ENCODE data around the gene CAMK1D.

The CAMK1D gene

DNA sequence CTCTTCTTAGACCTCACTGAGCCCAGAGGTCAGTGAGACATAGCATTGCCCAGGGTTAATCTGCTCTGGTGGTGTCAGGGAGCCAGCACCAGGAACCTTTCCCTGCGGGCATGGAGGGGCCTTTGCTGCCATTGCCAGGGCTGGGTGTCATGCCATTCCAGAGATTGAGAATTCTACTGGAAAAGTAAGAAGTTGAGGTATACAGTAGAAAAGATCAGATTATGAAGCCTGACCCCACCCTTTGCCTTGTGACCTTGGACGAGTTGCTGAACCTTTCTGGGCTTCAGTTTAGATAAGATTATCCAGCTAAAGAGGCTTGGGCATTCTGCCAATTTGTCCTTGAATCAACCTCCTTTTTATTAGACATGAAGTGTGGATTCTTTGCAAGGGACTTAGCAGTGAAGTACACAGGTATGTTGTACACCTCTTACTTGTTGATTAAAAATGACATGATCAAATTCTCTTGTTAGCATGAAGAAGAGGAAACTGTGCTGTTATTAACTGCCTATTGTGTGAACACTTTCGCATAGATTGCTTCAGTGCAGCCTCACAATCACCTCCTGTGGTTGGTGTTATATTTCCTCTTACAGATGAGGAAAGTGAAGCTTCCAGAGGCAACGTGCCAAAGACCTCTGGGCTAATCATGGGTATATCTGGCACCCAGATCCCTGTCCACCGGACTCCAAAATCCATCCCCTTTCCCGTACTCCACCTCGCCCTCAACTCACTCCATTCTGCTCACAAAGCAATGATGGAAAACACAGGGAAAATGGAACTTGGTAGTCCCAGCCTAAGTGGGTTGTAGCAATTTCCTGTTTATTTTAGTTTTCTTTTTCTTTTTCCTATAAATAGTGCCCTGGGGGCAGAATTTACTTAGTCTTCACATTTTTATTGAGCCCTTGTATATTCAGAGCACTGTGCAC is 151.3 kb downstream of the CAMK1D start:
- DNase-seq = peak; percentile 30 to 72 (median 62)

DNA sequence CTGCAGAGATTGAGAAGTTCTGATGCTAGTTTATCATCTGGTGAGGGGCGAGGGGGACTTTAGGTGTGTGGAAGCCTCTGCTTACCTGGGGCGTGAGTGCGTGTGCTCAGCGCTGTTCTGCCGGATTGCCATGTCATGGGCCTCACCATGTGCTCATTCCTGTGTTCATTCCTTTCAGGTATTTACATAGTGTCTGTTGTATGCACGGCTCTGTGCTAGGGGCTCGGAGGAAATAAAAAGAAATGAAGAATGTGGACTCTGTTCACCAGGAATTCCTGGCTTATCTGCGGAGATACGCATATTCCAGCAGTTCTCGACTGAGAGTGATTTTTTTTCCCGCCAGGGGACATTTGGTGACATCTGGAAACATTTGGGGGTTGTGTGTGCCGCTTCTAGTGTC is 152.0 kb downstream of the CAMK1D start:
- no peak for DNase-seq

DNA sequence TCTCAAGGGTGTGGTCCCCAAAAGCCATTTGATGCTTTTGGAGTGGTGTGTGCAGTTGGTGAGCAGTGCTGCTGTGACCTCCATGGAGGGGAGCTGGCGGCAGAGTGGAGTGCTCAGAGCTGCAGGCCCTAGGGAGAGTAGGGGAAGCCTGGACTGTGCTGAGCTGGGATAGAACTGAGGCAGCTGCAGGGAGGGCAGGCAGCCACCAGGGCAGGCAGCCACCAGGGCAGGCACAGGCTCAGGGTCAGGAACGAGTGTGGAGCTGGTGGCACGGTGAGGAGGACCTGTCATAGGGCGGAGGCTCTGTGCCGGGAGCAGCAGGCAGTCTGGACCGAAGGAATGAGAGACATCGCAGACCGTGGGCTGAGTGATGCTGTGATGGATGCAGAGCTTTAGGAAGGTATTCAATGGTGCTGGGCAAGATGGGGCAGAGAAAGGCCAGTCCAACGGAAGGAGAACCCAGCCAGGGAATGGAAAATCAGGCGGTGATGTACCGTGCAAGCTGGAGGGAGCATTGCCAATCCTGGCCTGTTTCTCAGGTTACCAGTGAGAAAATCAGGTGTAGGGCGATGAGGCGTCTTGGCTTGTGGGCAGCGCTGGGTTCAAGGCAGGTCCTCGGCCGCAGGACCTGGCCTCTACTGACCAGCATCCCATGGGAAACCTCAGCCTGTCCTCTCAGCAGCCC is 152.6 kb downstream of the CAMK1D start:
- no peak for DNase-seq

DNA sequence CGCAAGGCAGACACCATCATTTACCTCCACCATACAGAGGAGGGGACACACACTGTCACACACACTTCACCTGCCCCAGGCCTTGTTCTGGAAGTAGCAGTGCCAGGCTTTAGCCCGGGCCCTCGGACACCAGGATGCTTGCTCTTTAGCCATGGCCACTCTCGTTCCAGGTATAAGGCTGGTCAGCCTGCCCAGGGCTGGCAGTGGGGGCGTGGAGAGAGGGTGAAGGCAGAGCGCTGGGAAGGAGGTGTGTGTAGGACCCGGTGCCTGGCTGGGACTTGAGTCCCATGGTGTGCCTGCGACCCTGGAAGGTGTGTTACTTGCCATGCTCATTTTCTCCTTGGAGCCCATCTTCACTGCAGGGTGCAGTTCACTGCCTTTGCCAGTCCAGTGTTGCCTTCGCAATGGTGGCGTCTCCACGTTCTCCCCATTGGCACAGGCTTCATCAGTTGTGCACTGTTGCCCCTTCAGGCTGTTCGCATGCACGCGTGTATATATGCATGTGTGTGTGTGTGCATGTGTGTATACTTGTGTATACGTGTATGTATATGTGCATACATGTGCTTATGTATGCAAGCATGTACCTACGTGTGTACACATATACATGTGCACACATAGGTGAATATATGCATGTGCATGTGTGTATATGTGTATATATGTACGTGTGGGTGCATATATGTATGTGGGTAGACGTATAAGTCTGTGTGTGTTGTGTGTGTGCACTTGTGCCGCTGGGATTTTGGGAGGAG is 153.4 kb downstream of the CAMK1D start:
- peak in 1 of 3 experiments; percentile 47 for DNase-seq

DNA sequence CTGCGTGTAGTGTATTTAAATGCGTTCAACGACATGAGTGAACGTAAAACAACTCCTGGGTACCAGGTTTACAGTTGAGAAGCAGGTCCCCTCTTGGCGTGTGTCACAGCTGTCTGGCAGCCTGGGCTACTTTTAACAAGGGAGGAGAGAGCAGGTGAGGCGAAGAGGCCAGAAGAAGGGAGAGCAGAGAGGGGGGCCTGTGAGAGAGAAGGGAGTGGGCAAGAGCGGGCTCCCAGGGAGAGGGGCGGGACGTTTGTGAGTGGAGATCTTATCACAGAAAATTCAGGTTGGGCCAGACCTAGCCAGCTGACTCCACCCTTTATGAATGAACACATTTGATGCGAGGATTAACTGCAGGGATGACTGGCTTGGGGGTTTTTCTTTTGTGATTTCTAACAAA is 154.0 kb downstream of the CAMK1D start:
- DNase-seq = peak; percentile 79 to 93 (median 81)

DNA sequence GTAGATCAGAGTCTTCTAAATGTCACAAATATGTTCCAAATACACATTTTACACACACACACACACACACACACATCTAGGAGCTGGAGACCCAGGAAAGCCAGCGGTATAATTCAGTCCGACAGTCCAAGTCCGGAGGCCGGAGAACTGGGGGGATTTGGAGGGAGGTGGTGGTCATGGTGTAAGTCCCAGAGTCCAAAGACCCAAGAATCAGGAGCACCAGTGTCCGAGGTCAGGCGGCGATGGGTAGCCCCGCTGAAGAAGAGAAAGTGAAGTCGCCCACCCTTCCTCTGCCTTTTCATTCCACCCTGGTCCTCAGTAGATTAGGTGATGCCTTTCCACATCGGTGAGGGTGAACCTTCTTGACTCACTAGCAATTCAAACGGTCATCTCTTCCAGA is 154.8 kb downstream of the CAMK1D start:
- DNase-seq = no peak

DNA sequence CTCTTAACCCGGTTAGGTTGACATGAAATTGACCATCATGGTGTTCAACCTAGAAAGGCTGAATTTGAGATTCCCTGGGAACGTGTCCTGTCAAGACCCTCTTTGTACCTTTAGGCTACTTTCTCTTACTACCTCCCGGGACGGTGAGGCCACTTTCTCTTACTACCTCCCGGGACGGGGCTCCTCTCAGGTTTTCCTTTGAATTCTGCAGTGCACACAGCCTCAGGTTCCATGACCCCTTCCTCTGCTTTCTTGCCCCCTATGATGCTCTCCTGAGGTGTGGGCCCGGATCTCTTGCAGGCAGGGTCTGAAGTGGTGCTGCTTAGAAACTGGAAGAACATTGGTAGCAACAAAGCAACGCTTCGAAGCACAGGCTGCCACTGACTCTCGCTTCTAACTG is 155.3 kb downstream of the CAMK1D start:
- DNase-seq = no peak

DNA sequence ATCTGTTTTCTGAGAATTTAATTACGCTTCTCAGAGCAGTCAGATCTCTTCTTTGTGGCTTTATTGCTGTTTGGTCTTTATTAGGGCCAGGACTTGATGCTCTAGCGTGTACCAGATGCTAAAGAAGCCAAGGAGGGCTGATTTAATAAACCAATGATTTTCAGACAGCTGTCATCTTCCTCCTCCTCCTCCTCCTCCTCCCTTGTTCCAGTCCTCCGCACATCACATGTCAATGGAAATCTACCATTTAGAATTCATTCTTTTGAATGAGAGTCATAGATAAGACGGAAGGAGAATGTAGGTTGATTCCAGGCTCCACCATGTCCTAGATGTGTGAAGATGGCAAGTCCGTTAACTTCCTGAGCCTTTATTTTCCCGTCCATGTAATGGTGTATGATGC is 156.3 kb downstream of the CAMK1D start:
- no peak for DNase-seq

DNA sequence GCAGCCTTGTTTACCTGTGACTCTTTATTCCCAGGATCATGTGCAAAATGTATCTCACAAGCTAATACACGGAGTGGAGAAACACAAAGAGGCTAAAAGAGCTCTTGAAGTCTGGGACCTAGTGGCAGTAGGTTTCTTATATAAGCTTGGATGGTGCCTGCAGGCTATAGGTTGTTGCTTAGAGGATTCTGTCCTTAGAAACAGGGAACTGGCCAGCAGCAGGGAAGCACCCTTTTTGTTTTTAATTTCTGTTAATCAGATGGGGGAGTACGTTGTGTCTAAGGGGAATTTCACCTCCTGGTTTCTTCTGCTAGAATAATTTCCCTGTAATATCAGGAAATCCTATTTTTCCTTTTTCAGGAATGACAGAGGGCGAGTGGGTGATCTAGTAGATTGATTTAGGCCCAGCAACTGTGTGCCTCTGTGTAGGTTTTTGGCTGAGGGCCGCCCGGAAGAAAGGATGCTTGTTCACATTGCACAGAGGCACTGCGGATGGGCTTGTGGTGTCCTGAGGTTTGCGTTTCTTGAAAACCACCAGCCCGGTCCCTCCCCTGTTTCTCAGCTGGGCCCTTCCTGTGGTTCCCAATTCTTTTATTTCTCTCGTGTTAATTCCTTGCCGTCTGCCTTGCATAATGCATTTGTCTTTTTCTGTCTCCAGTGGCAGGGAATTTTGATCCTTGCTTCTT is 158.0 kb downstream of the CAMK1D start:
- DNase-seq = peak in 1 of 3 experiments; percentile 6

DNA sequence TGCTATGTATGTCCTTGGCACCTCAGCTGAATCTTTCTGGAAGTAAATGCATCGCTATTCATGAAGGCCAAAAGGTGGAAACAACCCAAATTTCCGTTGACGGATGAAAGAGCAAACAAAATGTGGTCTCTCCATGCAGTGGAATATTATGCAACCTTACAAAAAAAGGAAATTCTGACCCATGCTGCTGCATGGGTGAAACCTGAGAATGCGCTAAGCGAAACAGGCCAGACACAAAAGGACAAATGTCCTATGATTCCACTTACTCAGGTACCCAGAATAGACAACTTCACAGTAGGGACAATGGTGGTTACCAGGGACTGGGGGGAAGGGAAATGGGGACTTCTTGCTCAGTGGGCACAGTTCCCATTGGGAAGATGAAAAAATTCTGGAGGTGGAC is 158.8 kb downstream of the CAMK1D start:
- DNase-seq = no peak

DNA sequence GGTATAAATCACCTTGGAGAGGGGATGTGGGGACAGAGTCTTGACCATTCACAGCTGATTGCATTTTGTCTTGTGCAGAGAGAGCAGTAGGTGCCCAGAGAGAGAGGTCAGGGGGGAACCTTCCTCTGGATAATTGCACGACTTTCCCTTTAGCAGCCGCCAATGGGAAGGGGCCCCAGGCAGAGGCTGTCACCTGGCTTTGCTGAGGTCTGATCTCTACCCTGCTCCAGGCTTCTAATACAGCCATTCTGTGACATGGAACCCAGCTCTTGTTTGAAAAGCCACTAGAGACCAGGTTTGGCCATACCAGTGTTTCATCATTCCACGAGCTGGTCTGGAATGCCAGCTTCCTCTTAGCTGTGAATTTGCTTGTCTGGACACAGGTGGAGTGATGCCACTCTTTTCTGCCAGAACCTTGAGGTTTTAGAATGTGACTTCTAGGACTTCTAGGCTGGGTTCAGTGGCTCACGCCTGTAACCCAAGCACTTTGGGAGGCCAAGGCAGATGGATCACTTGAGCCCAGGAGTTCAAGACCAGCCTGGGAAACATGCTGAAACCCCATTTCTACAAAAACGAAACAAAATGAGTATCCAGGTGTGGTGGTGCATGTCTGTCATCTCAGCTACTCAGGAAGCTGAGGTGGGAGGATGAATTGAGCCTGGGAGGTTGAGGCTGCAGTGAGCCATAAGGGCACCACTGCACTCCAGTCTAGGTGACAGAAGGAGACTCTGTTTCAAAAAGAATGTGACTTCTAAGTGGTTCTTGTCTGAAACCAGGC is 159.9 kb downstream of the CAMK1D start:
- DNase-seq = no peak

DNA sequence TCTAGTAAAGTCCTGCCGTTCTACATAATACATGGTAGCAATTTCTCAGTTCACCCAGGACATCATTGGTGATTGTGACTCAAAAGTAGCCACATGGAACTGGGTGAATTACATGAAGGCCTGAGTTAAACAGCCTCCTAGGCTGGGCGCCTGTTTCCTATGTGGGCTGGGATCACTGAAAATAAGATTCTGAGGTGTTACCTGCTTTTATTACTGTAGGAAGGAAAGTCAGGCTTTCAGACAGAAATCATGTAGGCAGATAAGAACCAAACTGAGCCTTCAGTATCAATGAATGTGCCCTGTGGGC is 160.4 kb downstream of the CAMK1D start:
- DNase-seq = no peak

DNA sequence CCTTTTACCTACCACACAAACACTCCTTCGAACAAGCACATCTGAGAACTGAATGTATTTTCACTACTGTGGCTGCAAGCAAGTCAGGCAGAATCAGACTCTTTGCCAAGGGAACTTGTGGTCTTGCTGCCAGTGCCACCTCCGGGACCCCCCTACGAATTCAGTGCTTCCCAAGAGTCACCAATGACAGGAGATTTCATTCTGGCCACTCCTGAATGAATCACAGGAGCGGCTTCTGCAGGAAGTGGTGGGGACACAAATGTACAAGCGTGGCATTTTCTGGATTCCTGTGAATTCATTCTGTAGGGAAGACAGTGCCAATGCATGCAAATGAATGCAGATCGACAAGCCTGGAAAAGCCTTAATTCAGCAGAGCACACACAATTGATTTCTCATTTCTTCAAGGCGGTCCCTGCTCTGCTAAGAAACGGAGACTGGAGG is 161.2 kb downstream of the CAMK1D start:
- no peak for DNase-seq

DNA sequence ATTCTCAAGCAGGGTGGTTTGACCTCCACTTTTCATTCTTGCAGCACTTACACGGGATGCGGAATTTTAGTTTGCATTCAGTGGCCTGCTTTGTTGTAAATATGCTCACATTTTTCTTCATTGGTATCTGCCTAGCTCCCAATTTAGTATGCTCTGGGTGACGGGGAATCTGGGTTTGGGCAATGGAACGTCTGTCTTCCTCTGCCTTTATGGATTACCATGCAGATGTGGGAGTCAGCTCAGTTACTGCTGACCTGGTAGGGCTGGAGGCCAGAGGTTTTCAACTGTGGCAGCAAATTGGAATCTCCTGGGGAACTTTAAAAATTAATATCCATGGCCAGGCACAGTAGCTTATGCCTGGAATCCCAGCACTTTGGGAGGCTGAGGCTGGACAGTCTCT is 161.6 kb downstream of the CAMK1D start:
- no peak for DNase-seq

DNA sequence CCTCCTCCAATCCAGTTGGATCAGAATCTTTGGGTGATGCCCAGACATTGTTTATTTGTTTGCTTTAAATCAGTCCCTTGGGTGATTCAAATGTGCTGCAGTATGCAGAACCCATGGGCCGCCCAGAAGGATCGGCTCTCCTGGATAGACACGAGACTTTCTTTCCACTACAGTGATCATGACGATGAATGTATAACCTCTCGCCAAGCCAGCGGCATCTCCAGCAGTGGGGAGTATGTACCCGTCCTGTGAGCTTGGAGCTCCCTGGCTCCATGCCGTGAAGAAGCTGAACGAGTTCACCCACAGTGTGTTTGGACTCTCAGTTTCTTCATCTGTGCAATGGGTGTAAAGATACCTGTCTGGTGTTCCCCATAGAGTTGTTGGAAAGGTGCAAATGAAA is 162.3 kb downstream of the CAMK1D start:
- DNase-seq = peak in 2 of 3 experiments; percentile 40 to 61

DNA sequence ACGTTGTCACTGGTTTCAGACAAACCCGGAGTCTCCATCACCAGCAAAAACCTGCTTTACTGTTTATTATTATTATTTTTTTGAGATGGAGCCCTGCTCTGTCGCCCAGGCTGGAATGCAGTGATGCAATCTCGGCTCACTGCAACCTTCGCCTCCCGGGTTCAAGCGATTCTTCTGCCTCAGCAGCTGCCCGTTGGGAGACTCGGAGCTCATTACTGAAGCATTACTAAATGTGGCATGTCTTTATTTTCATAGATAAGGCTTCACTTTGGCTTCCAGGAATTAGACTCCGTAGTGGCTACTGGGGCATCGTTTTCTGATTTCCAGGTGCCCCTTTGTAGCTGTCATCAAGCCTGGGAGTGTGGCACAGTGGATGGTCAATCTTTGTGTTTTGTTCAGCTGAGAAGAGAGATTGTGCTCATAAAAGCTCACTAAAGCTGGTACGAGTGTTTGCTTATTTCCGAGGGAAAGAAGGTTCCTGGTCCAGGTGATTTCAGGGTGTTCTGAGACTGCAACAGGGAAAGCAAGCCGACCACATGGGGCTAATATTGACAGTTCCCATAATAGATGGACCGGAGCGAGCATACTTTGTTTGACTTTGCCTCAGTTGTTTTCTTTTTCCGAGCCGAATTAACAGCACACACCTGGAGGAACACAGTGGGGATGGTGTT is 163.1 kb downstream of the CAMK1D start:
- DNase-seq = peak in 2 of 3 experiments; percentile 83 to 98

DNA sequence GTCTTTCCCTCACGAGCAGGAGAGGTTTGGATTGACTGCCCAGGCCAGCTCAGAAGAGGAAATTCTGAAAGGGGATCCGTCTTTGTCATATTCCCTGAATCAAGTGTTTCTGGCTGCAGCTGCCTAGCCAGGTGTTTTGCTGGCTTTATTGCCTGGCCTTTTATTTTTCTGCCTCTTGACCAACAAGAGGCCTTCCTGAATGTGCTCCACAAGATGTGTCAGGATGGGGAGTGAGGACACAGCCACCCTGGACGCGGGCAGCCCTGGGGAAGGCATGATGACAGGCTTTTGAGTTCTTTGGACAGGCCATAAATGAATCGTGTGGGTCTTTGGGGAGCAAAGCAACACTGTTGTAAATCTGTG is 163.6 kb downstream of the CAMK1D start:
- DNase-seq = peak in 1 of 3 experiments; percentile 86

DNA sequence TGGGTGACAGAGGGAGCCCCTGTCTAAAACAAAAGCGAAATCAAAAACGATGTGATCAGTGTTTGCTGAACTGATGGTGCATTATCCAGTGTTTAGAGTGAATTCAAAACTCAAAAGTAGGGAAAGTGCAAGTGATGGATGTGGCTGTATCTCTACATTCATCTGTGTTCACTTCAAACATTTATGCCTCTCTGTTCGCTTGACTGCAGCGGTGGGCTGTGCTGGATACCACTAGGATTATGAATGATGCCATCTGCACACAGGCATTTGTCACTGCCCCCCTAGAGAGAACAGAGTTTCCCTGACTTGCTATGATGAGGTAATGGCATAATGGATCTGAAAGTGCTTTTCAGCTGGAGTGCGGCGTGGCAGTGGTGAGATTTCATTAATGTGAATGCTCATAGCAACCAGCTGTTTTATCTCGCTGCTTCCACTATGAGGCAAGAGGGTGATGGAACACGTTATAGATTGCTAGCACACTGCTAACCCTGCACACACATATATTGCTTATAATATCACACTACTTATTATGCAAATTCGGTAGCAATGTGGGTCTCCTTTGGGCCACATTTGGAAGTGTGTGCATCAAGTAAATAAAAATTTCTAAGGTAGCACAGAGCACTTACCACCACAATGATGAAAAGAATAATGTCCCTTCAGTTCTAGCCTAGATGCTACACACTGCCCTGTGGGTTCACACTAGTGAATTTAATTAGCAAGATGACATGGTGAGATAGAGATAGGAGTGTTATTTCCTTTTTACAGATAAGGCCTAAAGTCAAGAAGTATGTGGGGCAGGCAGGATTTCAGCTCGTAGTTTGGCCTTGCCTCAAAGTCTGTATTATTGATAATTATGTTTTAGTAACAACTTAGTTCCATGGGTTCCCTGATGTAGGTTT is 164.7 kb downstream of the CAMK1D start:
- peak; percentile 57 to 88 (median 85) for DNase-seq

DNA sequence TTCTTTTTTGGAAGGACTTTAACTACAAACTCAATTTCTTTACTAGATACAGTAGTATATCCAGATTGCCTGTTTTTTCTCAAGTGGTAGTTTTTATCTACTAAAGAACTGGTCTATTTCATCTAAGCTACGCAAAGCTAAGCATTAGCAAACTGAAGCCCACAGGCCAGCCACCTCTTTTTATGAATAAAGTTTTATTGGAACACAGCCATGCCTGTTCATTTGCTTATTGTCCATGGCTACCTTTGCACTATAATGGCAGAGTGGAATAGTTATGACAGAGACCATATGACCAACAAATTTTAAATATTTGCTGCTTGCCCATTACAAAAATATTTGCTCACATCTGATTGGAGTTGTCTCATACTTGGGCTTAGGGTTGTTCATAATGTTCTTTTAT is 168.7 kb downstream of the CAMK1D start:
- DNase-seq = no peak

DNA sequence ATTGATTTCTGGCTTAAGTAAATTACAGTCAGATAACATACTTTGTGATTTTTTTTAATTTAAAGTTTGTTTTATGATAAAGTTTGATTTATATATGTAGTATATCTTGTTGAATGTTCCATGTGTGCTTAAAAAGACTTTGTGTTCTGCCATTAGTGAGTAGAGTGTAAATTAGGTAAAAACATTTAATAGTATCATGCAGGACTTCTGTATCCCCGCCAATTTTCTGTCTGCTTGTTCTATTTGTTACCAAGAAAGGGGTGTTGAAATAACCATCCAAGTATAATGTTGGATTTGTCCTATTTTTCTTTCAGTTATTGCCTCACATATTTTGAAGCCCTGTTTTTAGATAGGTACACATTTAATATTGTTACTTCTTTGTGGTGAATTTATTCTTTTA is 172.1 kb downstream of the CAMK1D start:
- no peak for DNase-seq

DNA sequence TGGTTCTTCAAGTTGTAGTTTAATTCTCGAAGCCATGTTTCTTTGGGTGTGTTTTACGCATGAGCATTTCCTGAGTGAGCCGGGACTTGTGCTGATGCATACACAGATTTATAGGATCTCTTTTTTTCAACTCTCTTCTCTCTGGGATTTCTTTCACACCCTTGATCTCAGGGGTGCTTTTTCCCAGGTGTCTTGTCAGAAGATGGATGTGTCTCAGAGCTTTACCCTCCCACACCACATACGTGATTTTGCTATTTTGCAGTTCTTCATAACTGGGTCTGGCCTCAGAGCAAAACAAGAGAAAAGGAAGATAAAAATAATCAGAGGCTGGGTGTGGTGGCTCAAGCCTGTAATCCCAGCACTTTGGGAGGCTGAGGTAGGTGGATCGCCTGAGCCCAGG is 177.0 kb downstream of the CAMK1D start:
- DNase-seq = no peak

Data from NCI-H1417 (cell line).